Tibial nerve (tissue), 4 donors: ENCODE results near the gene GDAP1L1. TPM values are rescaled to one million over a fixed set of nuclear protein-coding genes. Genes with fewer than 3 reads are reported as not detected.

Experiments used
- DNase-seq, 2 donors: peaks; one replicate each; pipeline ENCODE4 v3.0.0-alpha.2; 2019; ENCODE audit warnings: low spot score in 2 of 2
- H3K27ac ChIP-seq, 4 donors: fragments of 200-600 bp; sonication (generic) in 3 of 4; one replicate each; pipeline ENCODE4 v1.5.1; 2017 to 2019; ENCODE audit warnings: mild to moderate bottlenecking in 1 of 4
- H3K27me3 ChIP-seq, 2 donors: fragments of 200-600 bp; sonication (generic) in 1 of 2; one replicate each; pipeline versions ENCODE4 v1.5.1 to v1.6.0; 2017 to 2019
- H3K36me3 ChIP-seq, 3 donors: fragments of 200-600 bp; sonication (generic); one replicate each; pipeline ENCODE4 v1.5.1; 2018 to 2019
- H3K4me1 ChIP-seq, 4 donors: fragments of 200-600 bp; sonication (generic) in 3 of 4; one replicate each; pipeline ENCODE4 v1.5.1; 2017 to 2019
- H3K4me3 ChIP-seq, 4 donors: fragments of 200-600 bp; sonication (generic) in 3 of 4; one replicate each; pipeline ENCODE4 v1.5.1; 2017 to 2019; ENCODE audit warnings: mild to moderate bottlenecking in 1 of 4, moderate library complexity in 1 of 4
- H3K9me3 ChIP-seq, 4 donors: fragments of 200-600 bp; sonication (generic) in 3 of 4; one replicate each; pipeline ENCODE4 v1.5.1; 2017 to 2019
- EP300 ChIP-seq, 2 donors: sonication (generic); formaldehyde crosslinking; IDR thresholded peaks; one replicate each; pipeline ENCODE4 v1.6.1; 2017; ENCODE audit warnings: antibody characterized with exemption in 2 of 2, mild to moderate bottlenecking in 1 of 2
- POLR2A ChIP-seq, 2 donors: fragments of 450-650 bp; IDR thresholded peaks; one replicate each; pipeline ENCODE4 v1.6.1; 2017; ENCODE audit warnings: antibody characterized with exemption in 2 of 2, mild to moderate bottlenecking in 2 of 2, moderate library complexity in 2 of 2
- whole genome bisulfite sequencing, 2 donors: methylation state at CpG; one replicate each; pipeline ENCODE4 v1.1.5; 2018; 5-methylcytosine and 5-hydroxymethylcytosine counted together
- total RNA-seq, 4 donors: library from RNA; depleted of rRNA; stranded (reverse); fragments of >200 nt; gene quantifications; one replicate each; pipeline ENCODE4 v1.1.0, GENCODE V29; 2016
- TF ChIP-seq, protein P1 (sequence below), 5 experiments: fragments of 200-600 bp in 3 of 5; fragments of 450-650 bp in 2 of 5; sonication (generic) in 3 of 5; IDR thresholded peaks; one replicate each; pipeline ENCODE4 v1.5.1; 2016 to 2019; ENCODE audit warnings: antibody characterized with exemption in 5 of 5, mild to moderate bottlenecking in 3 of 5, moderate library complexity in 2 of 5

GDAP1L1 gene
- total RNA-seq, 4 donors from 2014 or later = not detected

DNA sequence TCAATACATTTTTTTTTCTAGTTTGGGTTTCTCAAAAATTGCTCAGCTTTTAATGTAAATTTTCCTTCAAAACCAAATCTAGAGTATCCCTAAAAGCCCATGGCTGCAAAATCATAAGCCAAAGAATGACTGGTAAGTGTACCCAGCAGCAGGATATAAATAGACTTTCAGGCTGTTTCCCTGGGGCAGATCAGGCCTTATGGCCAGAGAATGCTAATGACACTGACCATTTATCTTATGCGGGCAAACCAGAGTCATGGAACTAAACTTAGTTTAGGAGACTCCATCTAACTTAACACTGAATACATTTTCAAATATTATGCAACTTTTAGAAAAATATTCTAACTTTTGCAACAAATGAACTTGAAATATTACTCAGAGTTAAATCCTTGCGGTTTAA, 43.9 kb upstream of the GDAP1L1 start:
- no peak for DNase-seq
- H3K4me1 ChIP-seq = peaks cover 0 to 59% (median 16%) of the 10 kb centered on the region in 4 donors
- no peak for TF ChIP-seq POLR2A (IDR thresholded peaks at IDR 0.05)
- H3K27ac ChIP-seq = peak overlapping the region in 1 of 4 donors; percentile 37
- WGBS, 2 donors = 64 to 79% methylated on average over 2 of the region's 2 CpGs
- H3K27me3 ChIP-seq = no peaks in the 10 kb centered on the region
- peaks cover 5 to 73% (median 8%) of the 10 kb centered on the region in 3 donors for H3K36me3 ChIP-seq
- H3K9me3 ChIP-seq = no peaks in the 10 kb centered on the region
- H3K4me3 ChIP-seq = no peak overlapping the region

DNA sequence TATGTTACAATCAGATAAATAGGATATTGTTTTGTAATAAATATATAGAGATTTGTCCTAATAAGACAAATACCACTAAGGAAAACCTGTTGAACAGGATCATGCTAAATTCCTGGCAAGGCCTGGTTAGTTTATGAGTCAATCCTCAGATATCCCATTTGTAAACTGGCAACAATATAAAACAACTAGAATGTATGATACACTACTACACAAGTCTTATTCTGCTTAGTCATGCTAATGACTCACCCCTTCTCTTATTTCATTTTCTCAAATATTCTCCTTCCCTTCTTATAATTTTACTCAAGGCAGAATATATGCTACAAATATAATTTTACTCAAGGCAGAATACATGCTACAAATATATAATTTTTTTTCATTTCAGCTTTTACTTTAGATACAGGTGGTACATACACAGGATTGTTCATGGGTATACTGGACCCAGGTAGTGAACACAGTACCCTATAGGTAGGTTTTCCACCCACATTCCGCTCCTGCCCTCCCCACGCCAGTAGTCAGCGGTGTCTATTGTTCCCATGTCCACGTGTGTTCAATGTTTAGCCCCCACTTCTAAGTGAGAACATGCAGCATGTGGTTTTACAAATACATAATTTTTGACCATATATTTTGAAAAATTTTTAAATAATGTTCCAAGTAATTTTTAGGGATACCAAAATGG, 42.8 kb upstream of the GDAP1L1 start:
- TF ChIP-seq POLR2A (IDR thresholded peaks at IDR 0.05) (no peak), EP300 (IDR thresholded peaks at IDR 0.05) (no peak)
- TF ChIP-seq, protein P1, sequence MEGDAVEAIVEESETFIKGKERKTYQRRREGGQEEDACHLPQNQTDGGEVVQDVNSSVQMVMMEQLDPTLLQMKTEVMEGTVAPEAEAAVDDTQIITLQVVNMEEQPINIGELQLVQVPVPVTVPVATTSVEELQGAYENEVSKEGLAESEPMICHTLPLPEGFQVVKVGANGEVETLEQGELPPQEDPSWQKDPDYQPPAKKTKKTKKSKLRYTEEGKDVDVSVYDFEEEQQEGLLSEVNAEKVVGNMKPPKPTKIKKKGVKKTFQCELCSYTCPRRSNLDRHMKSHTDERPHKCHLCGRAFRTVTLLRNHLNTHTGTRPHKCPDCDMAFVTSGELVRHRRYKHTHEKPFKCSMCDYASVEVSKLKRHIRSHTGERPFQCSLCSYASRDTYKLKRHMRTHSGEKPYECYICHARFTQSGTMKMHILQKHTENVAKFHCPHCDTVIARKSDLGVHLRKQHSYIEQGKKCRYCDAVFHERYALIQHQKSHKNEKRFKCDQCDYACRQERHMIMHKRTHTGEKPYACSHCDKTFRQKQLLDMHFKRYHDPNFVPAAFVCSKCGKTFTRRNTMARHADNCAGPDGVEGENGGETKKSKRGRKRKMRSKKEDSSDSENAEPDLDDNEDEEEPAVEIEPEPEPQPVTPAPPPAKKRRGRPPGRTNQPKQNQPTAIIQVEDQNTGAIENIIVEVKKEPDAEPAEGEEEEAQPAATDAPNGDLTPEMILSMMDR (IDR thresholded peaks at IDR 0.05) = no peak
- no peak overlapping the region for H3K4me3 ChIP-seq
- H3K36me3 ChIP-seq = peaks cover 5 to 61% (median 8%) of the 10 kb centered on the region in 3 donors
- H3K9me3 ChIP-seq = no peaks in the 10 kb centered on the region
- H3K27ac ChIP-seq = peak overlapping the region in 2 of 4 donors; percentile 7 to 62
- 81 to 87% methylated on average over 4 of the region's 4 CpGs for WGBS, 2 donors
- no peak for DNase-seq
- no peaks in the 10 kb centered on the region for H3K27me3 ChIP-seq
- H3K4me1 ChIP-seq = peaks cover 0 to 70% (median 26%) of the 10 kb centered on the region in 4 donors

DNA sequence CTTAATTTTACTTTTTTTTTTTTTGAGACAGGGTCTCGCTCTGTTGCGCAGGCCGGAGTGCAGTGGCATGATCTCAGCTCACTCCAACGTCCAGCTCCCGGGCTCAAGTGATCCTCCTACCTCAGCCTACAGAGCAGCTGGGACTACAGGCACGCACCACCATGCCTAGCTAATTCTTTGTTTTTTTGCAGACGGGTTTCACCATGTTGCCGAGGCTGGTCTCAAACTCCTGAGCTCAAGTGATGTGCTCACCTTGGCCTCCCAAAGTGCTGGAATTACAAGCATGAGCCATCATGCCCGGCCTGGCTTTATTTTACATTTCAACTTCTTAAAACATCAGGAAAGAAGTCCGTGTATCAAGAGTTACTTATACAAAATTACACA, 42.3 kb upstream of the GDAP1L1 start:
- no peaks in the 10 kb centered on the region for H3K9me3 ChIP-seq
- H3K27me3 ChIP-seq = no peaks in the 10 kb centered on the region
- TF ChIP-seq POLR2A (IDR thresholded peaks at IDR 0.05) (no peak), EP300 (IDR thresholded peaks at IDR 0.05) (no peak)
- TF ChIP-seq, protein P1 (IDR thresholded peaks at IDR 0.05) = no peak
- 92% methylated on average over 10 of the region's 10 CpGs for WGBS, 2 donors
- peaks cover 0 to 72% (median 26%) of the 10 kb centered on the region in 4 donors for H3K4me1 ChIP-seq
- no peak for DNase-seq
- peaks cover 5 to 56% (median 8%) of the 10 kb centered on the region in 3 donors for H3K36me3 ChIP-seq
- no peak overlapping the region for H3K4me3 ChIP-seq
- peak overlapping the region in 1 of 4 donors; percentile 62 for H3K27ac ChIP-seq

DNA sequence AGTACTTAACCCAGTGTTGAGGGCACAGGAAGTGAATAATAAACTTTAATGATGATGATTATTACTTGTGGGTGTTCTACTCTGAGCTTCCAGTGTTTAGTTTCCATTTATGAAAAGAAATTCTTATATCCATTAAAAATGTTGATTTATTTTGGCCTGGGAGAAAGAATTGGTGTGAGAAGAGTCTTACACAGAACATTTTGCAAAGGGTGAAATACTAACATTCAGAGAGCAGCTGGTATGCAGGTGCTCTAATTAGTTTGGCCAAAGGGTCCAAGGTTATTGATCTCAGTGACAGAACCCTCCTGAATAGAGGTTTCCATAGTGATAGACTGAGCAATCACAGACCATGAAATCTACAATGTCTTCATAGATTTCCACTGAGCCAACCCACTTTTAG, 41.0 kb upstream of the GDAP1L1 start:
- no peaks in the 10 kb centered on the region for H3K27me3 ChIP-seq
- no peak for TF ChIP-seq POLR2A (IDR thresholded peaks at IDR 0.05)
- no peak for TF ChIP-seq EP300 (IDR thresholded peaks at IDR 0.05)
- TF ChIP-seq, protein P1 (IDR thresholded peaks at IDR 0.05) = no peak
- no peak for DNase-seq
- peaks cover 5 to 44% (median 8%) of the 10 kb centered on the region in 3 donors for H3K36me3 ChIP-seq
- H3K4me1 ChIP-seq = peaks cover 0 to 60% (median 26%) of the 10 kb centered on the region in 4 donors
- H3K27ac ChIP-seq = no peak overlapping the region
- H3K4me3 ChIP-seq = no peak overlapping the region
- H3K9me3 ChIP-seq = no peaks in the 10 kb centered on the region

DNA sequence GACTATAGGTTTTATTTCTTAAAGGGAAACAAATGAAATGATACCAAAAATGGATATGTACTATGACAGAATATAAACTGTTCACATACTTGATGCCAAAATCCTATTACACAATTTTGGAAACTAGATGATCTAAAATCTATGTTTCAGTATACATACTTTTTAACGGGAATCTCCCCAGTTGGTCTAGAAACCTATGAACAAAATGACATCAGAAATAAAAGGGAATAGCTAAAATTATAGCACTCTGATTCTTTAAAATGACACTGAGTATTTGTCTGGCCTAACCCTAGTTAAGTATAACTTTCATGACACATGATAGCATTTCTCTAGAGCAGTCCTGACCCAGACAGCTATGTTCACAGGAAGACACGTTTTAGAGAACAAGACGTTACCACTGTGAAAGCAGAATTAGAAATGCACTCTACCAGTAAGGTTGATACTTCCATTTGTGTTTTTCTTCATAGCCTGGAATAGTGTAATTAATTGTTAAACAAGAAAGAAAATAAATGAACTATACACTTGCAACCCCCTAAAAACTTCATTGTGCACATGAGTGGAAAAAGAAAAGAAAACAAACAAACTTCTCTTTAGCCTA, 39.9 kb upstream of the GDAP1L1 start:
- no peak overlapping the region for H3K4me3 ChIP-seq
- WGBS, 2 donors = 35 to 39% methylated on average over 3 of the region's 3 CpGs

More for the DNA sequence above, 39.9 kb upstream of the GDAP1L1 start:
- Histone ChIP-seq H3K27me3 (no peaks in the 10 kb centered on the region), H3K4me1 (peaks cover 0 to 69% (median 30%) of the 10 kb centered on the region in 4 donors), H3K27ac (no peak overlapping the region), H3K36me3 (peaks cover 3 to 33% (median 5%) of the 10 kb centered on the region in 3 donors), H3K9me3 (no peaks in the 10 kb centered on the region)
- DNase-seq = no peak
- TF ChIP-seq POLR2A (IDR thresholded peaks at IDR 0.05) = no peak
- TF ChIP-seq EP300 (IDR thresholded peaks at IDR 0.05) = no peak
- TF ChIP-seq, protein P1 (IDR thresholded peaks at IDR 0.05) = no peak
